HCT116 (cell line): Measurements from ENCODE around the gene COL4A1. TPM values are rescaled to one million over a fixed set of nuclear protein-coding genes. Genes with fewer than 3 reads are reported as not detected.

ENCODE experiments used
- ATAC-seq: fragments of 200-7000 bp; cut with Tn5 transposase; 2 replicates; pipeline ENCODE4 v1.9.1; 2020; ENCODE audit warnings: mild to moderate bottlenecking, moderate library complexity
- BruUV-seq: library from RNA; stranded (reverse); fragments of 400-500 nt; replicated peaks from 2 replicates; lab custom pipeline; 2021; lab: Mats Ljungman, UMichigan
- CTCF ChIA-PET: fragments of 300-600 bp; sonication (Branson Sonifier 250); formaldehyde crosslinking; loops from one replicate; lab custom pipeline; 2021; ENCODE audit warnings: antibody characterized with exemption; lab: Charles Lee
- POLR2A ChIA-PET: fragments of 300-600, 350-600 bp; sonication (Branson Sonifier 250); formaldehyde crosslinking; loops from one replicate; lab custom pipeline; 2021; ENCODE audit warnings: antibody characterized with exemption; lab: Charles Lee
- RAD21 ChIA-PET, 2 experiments: fragments of 300-600 bp; sonication (Branson Sonifier 250); formaldehyde crosslinking; loops; one replicate each; lab custom pipeline; 2023; ENCODE audit warnings: low total read pairs in 2 of 2; ENCODE audit not compliant: uncharacterized antibody in 2 of 2, unreplicated experiment in 2 of 2, low non-redundant PET in 1 of 2; lab: Charles Lee
- DNase-seq: peaks from one replicate; pipeline ENCODE4 v3.0.0-alpha.2; 2010; ENCODE audit warnings: low read depth, low spot score
- H2AFZ ChIP-seq: fragments of 200-600 bp; shearing (Covaris generic), sonication (generic); 2 replicates; pipeline ENCODE4 v1.6.1; 2017; ENCODE audit warnings: low read depth, mixed run types, mixed read lengths, antibody characterized with exemption, low read length; ENCODE audit not compliant: poor library complexity, severe bottlenecking
- H3K27ac ChIP-seq: 2 replicates; pipeline ENCODE4 v1.5.1; 2012; ENCODE audit warnings: low read depth, low read length
- H3K27me3 ChIP-seq: fragments of 200-600 bp; sonication (generic); 2 replicates; pipeline ENCODE4 v1.6.1; 2016; ENCODE audit warnings: mixed run types, low read length, mixed read lengths; ENCODE audit not compliant: insufficient read depth
- H3K36me3 ChIP-seq, 2 experiments: fragments of 200-500 bp in 1 of 2; fragments of 200-600 bp in 1 of 2; sonication (Bioruptor generic) in 1 of 2; sonication (generic) in 1 of 2; 2 replicates each; pipeline versions ENCODE4 v1.5.1 to v1.6.1; 2014 to 2016; ENCODE audit warnings: low read length in 2 of 2, inconsistent platforms in 1 of 2, mixed read lengths in 1 of 2, mixed run types in 1 of 2; ENCODE audit not compliant: insufficient read depth in 2 of 2, control insufficient read depth in 1 of 2
- H3K4me1 ChIP-seq, 2 experiments: fragments of 200-600 bp in 1 of 2; sonication (generic) in 1 of 2; 2 replicates each; pipeline versions ENCODE4 v1.5.1 to v1.6.1; 2012 to 2017; ENCODE audit warnings: low read length in 2 of 2, inconsistent platforms in 1 of 2, mild to moderate bottlenecking in 1 of 2, mixed read lengths in 1 of 2, mixed run types in 1 of 2, moderate library complexity in 1 of 2; ENCODE audit not compliant: insufficient read depth in 2 of 2, control insufficient read depth in 1 of 2
- H3K4me2 ChIP-seq: fragments of 200-600 bp; sonication (generic); 2 replicates; pipeline ENCODE4 v1.6.1; 2017; ENCODE audit warnings: mixed run types, low read length, mixed read lengths
- H3K4me3 ChIP-seq, 2 experiments: fragments of 200-600 bp in 1 of 2; sonication (generic) in 1 of 2; replicated peaks in 1 of 2; 2 replicates each; pipeline ENCODE4 v1.5.1; 2011 to 2016; ENCODE audit warnings: low read length in 2 of 2, control low read depth in 1 of 2, low read depth in 1 of 2, mild to moderate bottlenecking in 1 of 2, mixed read lengths in 1 of 2, mixed run types in 1 of 2
- H3K79me2 ChIP-seq: fragments of 200-600 bp; sonication (generic); 2 replicates; pipeline ENCODE4 v1.6.1; 2017; ENCODE audit warnings: mild to moderate bottlenecking, mixed run types, low read length, moderate library complexity, mixed read lengths; ENCODE audit not compliant: insufficient read depth
- H3K9ac ChIP-seq: fragments of 200-600 bp; sonication (generic); 2 replicates; pipeline ENCODE4 v1.6.1; 2016; ENCODE audit warnings: low read length, mixed read lengths
- H3K9me2 ChIP-seq: fragments of 200-600 bp; sonication (generic), shearing (Covaris generic); 2 replicates; pipeline ENCODE4 v1.6.1; 2017; ENCODE audit warnings: mixed run types, mild to moderate bottlenecking, moderate library complexity; ENCODE audit not compliant: insufficient read depth
- H3K9me3 ChIP-seq, 2 experiments: fragments of 200-500 bp in 1 of 2; fragments of 200-600 bp in 1 of 2; sonication (Bioruptor generic) in 1 of 2; sonication (generic) in 1 of 2; 2 replicates each; pipeline ENCODE4 v1.6.1; 2014 to 2017; ENCODE audit warnings: low read length in 2 of 2, mixed read lengths in 2 of 2, inconsistent platforms in 1 of 2, low read depth in 1 of 2, mild to moderate bottlenecking in 1 of 2, mixed run types in 1 of 2, moderate library complexity in 1 of 2; ENCODE audit not compliant: control insufficient read depth in 1 of 2, insufficient read depth in 1 of 2
- H4K20me1 ChIP-seq: fragments of 200-600 bp; sonication (generic), shearing (Covaris generic); 2 replicates; pipeline ENCODE4 v1.6.1; 2017; ENCODE audit warnings: mixed run types, mild to moderate bottlenecking, moderate library complexity; ENCODE audit not compliant: insufficient read depth
- CEBPB ChIP-seq: IDR thresholded peaks from 2 replicates; pipeline ENCODE4 v1.6.1; 2012; ENCODE audit warnings: low read depth
- CTCF ChIP-seq, 3 experiments: fragments of 200-600 bp in 1 of 3; sonication (generic) in 1 of 3; IDR thresholded peaks in 2 of 3; conservative IDR thresholded peaks in 1 of 3; 2 replicates each; pipeline ENCODE4 v1.5.1; 2012 to 2017; ENCODE audit warnings: low read depth in 2 of 3, low read length in 2 of 3, antibody characterized with exemption in 1 of 3, borderline replicate concordance in 1 of 3, control low read depth in 1 of 3, mild to moderate bottlenecking in 1 of 3, mixed read lengths in 1 of 3, mixed run types in 1 of 3, moderate library complexity in 1 of 3; ENCODE audit not compliant: insufficient read depth in 1 of 3
- EGR1 ChIP-seq: IDR thresholded peaks from 2 replicates; pipeline ENCODE4 v1.6.1; 2012; ENCODE audit warnings: low read depth
- ELF1 ChIP-seq: IDR thresholded peaks from 2 replicates; pipeline ENCODE4 v1.6.1; 2012; ENCODE audit warnings: low read depth, borderline replicate concordance
- EZH2phosphoT487 ChIP-seq: fragments of 200-600 bp; IDR thresholded peaks from 2 replicates; pipeline ENCODE4 v1.6.1; 2018; ENCODE audit warnings: antibody characterized with exemption, borderline replicate concordance
- FOSL1 ChIP-seq: IDR thresholded peaks from 2 replicates; pipeline ENCODE4 v1.6.1; 2012; ENCODE audit warnings: low read depth
- RAD21 ChIP-seq: IDR thresholded peaks from 2 replicates; pipeline ENCODE4 v1.6.1; 2012; ENCODE audit warnings: low read depth, mild to moderate bottlenecking
- SIN3A ChIP-seq: IDR thresholded peaks from 2 replicates; pipeline ENCODE4 v1.6.1; 2012; ENCODE audit warnings: low read depth
- SP1 ChIP-seq: IDR thresholded peaks from 2 replicates; pipeline ENCODE4 v1.6.1; 2012; ENCODE audit warnings: low read depth
- SRF ChIP-seq: IDR thresholded peaks from 2 replicates; pipeline ENCODE4 v1.6.1; 2012; ENCODE audit warnings: low read depth
- TCF7L2 ChIP-seq: IDR thresholded peaks from 2 replicates; pipeline ENCODE4 v1.7.0; 2011; ENCODE audit warnings: borderline replicate concordance, inconsistent platforms; ENCODE audit not compliant: insufficient read depth, insufficient read length; ENCODE audit errors: extremely low read depth
- YY1 ChIP-seq: IDR thresholded peaks from 2 replicates; pipeline ENCODE4 v1.6.1; 2011; ENCODE audit warnings: low read length, low read depth, moderate library complexity, mild to moderate bottlenecking; ENCODE audit not compliant: insufficient replicate concordance; ENCODE audit errors: extremely low read depth
- ZNF274 ChIP-seq: fragments of 200-500 bp; sonication (Bioruptor generic); IDR thresholded peaks from 2 replicates; pipeline ENCODE4 v1.6.1; 2014; ENCODE audit warnings: mild to moderate bottlenecking, low read depth, low read length, inconsistent platforms
- intact Hi-C: fragments of 100-400 bp; cut with micrococcal nuclease; formaldehyde crosslinking; loops from 2 replicates; pipeline ENCODE4 v1.10.0; 2022
- total RNA-seq: library from RNA; stranded (reverse); gene quantifications from one replicate; pipeline ENCODE4 v1.2.1, GENCODE V29; 2021; ENCODE audit not compliant: unreplicated experiment
- TF ChIP-seq, protein P1 (sequence below): IDR thresholded peaks from 2 replicates; pipeline ENCODE4 v1.6.1; 2012

COL4A1 gene
- total RNA-seq, 1 experiment from 2014 or later, result 0.57 TPM

DNA sequence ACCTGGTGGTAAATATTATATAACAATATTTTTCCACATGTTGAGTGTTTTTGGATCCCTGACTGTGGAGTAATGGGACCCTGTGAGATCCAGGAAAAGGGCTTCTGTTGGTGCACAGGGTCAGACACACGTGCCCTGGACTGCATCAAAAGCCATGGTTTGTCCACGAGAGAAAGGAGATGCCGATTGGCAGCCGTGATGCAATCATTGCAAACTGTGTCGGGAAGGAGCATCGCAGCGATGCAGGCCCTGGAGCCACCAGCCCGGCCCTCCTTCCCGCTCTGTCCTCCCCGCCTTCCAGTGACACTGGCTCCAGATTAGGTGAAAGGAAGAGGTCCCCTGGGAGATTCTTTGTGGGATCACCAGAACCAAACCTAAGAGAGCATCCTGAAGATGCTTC is 9.2 kb upstream of the COL4A1 start:
- no peak overlapping the region for H3K4me3 ChIP-seq
- BruUV-seq, result no TSS peak
- intact Hi-C loops, result no loop called here

DNA sequence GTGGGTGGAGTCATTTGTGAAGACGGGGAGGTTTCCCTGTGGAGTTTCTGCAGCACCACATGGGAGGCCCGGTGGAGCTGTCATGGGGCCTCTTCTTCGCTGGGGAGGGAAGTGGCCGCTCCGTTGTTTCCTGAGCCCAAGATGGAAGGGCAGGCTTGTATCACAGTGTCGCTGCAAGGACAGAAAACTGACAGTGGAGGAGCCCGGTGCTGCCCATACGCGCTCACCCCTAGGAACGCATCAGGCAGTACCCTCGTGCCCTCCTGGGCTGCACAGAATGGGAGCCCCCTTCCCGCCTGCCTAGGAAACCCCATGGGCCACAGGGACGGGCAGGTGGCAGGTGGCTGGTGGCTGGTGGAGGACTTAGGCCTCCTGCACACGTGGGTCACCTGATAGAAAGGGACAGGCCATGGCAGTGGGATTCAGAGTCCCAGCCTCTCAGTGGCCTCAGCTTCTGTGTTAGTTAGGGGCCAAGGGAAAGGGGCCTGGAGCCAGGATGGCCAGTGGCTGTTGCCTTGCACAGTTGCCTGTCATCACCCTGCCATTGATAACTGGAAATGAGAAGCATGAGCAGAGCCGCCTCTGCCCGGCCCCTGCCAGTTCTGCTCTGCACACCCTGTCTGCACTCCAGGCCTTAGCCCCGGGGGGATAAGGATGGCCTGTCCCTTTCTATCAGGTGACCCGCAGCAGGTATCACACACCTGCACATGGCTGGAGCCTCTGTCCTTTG is 7.7 kb upstream of the COL4A1 start:
- ChIA-PET CTCF (no interaction called here), POLR2A (no interaction called here), RAD21 (no interaction called here)
- Histone ChIP-seq H3K9me3 (no peaks in the 10 kb centered on the region), H3K4me2 (no peak overlapping the region), H3K9me2 (no peaks in the 10 kb centered on the region), H2AFZ (no peak overlapping the region), H4K20me1 (no peaks in the 10 kb centered on the region), H3K27me3 (0 out of 2 replicates have a peak, but pooled peaks cover 3% of the 10 kb centered on the region), H3K4me3 (no peak overlapping the region), H3K4me1 (peaks cover 9 to 12% of the 10 kb centered on the region in 2 experiments), H3K9ac (no peak overlapping the region), H3K27ac (no peak overlapping the region), H3K79me2 (no peaks in the 10 kb centered on the region), H3K36me3 (no peaks in the 10 kb centered on the region)
- no peak for TF ChIP-seq CEBPB
- TF ChIP-seq RAD21, result no peak
- no peak for TF ChIP-seq CTCF (IDR thresholded peaks at IDR 0.05 in 2 of 3, conservative IDR thresholded peaks at IDR 0.05 in 1 of 3; ENCODE audit: borderline replicate concordance in 1 of 3, insufficient read depth in 1 of 3, low read depth in 2 of 3, low read length in 2 of 3)
- no peak for TF ChIP-seq ZNF274
- no peak for TF ChIP-seq SP1
- TF ChIP-seq ELF1, result no peak
- TF ChIP-seq EZH2phosphoT487, result no peak
- no peak for TF ChIP-seq YY1
- no peak for DNase-seq
- intact Hi-C loops, result no loop called here
- no peak for ATAC-seq
- no TSS peak for BruUV-seq

More for the DNA sequence above, 9.2 kb upstream of the COL4A1 start:
- TF ChIP-seq TCF7L2 (no peak), FOSL1 (no peak), SIN3A (no peak), EGR1 (no peak), SRF (no peak), CEBPB (no peak)
- TF ChIP-seq, protein P1, sequence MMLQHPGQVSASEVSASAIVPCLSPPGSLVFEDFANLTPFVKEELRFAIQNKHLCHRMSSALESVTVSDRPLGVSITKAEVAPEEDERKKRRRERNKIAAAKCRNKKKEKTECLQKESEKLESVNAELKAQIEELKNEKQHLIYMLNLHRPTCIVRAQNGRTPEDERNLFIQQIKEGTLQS, result no peak
- H3K27ac ChIP-seq, result no peak overlapping the region
- no peaks in the 10 kb centered on the region for H3K79me2 ChIP-seq
- no peaks in the 10 kb centered on the region for H4K20me1 ChIP-seq
- POLR2A ChIA-PET, result no interaction called here
- no peak overlapping the region for H2AFZ ChIP-seq
- 0 out of 2 replicates have a peak, but pooled peaks cover 3% of the 10 kb centered on the region for H3K27me3 ChIP-seq
- H3K4me1 ChIP-seq, result peaks cover 22 to 24% of the 10 kb centered on the region in 2 experiments
- no peaks in the 10 kb centered on the region for H3K9me3 ChIP-seq
- CTCF ChIA-PET, result no interaction called here
- H3K4me2 ChIP-seq, result no peak overlapping the region
- no peaks in the 10 kb centered on the region for H3K9me2 ChIP-seq
- DNase-seq (no peak), ATAC-seq (no peak)
- no peak overlapping the region for H3K9ac ChIP-seq
- no peaks in the 10 kb centered on the region for H3K36me3 ChIP-seq
- RAD21 ChIA-PET, result no interaction called here
